ENCODE measurements around the gene TBC1D22B.

Gene TBC1D22B

DNA sequence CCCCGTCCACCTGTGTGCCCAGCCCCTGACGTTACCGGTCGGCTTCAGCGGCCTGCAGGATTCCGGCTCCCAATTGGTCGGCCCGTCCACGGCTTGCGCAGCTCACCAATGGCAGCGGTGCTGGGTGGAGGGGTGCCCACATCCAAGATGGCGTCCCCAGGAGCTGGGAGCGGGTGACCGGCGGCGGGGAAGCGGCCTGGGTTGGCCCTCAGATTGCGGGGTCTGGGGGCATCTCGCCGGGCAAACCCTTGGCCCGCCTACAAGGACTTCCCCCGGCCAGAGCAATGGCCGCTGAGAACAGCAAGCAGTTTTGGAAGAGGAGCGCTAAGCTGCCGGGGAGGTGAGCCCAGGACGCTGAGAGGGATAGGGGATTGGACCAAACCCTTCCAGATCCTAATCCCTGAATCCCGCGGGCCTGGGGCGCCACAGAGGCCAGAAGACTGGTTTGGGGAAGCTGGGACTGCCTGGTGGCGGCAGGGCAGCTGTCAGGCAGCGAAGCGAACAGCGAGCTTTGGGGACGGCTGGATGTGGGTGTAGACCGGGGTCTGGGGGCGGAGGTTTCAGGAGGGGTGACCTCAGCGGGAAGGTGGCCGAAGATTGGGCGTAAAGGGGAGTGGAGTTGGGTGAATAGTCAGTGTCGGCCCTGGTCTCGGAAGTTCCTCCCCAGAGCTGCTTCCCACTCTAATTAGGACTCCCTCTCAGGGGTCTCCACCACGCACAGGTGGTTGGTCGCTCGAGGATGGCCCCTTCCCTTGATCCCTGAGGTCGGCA, at the start of gene TBC1D22B, which contains the start of gene TMEM217:
Gene TBC1D22B (plus strand): TSS at position 139 of the 771 bp plus-strand sequence. CDS start 146 bp downstream, at position 285.
Gene TMEM217 (minus strand): TSS at position 511 of the 771 bp plus-strand sequence. CDS start 39,114 bp downstream, outside the sequence.
- DNase-seq (ENCODE audit: extremely low read depth, low read depth): peak; percentile 81
- TF ChIP-seq CTCF (IDR thresholded peaks at IDR 0.05; ENCODE audit: low read depth, low read length): no peak

DNA sequence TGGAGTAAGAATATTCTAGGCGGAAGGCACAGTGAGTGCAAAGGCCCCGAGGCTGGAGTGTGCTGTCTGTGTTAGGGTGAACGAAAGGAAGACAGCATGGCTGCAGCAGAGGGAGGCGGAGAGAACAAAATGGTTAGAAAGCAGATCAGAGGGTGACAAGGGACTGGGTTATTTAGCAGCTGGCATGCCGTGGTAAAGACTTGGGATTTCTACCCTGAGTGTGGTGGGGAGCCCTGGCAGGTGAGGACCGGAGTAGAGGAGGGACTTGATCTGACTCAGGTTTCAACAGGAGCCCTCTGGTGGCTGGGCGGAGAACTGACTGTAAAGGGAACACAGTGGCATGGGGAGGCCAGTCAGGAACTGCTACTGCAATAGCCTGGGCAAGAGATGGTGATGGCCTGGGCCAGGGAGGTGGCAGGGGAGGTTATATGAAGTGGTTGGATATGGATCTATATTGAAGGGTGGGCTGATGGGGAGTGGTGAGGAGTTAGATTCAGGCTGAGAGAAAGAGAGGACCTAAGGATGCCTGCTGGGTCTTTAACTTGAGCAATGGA, 49.6 kb upstream of the TBC1D22B start:
- peak; percentile 80 for TF ChIP-seq CTCF (IDR thresholded peaks at IDR 0.05; ENCODE audit: low read depth, low read length)

DNA sequence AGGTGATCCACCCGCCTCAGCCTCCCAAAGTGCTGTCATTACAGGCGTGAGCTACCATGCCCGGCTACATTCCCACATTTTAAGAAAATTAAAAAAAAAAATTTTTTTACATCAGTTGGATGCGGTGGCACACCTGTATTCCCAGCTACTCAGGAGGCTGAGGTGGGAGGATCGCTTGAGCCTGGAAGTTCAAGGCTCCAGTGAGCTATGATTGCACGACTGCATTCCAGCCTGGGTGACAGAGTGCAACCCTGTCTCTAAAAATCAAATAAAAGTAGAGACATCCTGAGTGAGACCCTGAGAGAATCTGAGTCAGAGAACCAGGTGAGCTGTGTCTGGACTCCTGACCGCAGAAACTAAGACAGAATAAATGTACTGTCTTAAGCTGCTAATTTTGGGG, 48.8 kb upstream of the TBC1D22B start:
- TF ChIP-seq CTCF (IDR thresholded peaks at IDR 0.05; ENCODE audit: low read depth, low read length): no peak
- DNase-seq (ENCODE audit: extremely low read depth, low read depth): no peak

More for the DNA sequence above, 49.6 kb upstream of the TBC1D22B start:
- DNase-seq (ENCODE audit: extremely low read depth, low read depth): no peak

GRCh38 chr6:37209461-37210205, 47.9 kb upstream of the TBC1D22B start:
- DNase-seq (ENCODE audit: extremely low read depth, low read depth): no peak
- TF ChIP-seq CTCF (IDR thresholded peaks at IDR 0.05; ENCODE audit: low read depth, low read length): no peak

DNA sequence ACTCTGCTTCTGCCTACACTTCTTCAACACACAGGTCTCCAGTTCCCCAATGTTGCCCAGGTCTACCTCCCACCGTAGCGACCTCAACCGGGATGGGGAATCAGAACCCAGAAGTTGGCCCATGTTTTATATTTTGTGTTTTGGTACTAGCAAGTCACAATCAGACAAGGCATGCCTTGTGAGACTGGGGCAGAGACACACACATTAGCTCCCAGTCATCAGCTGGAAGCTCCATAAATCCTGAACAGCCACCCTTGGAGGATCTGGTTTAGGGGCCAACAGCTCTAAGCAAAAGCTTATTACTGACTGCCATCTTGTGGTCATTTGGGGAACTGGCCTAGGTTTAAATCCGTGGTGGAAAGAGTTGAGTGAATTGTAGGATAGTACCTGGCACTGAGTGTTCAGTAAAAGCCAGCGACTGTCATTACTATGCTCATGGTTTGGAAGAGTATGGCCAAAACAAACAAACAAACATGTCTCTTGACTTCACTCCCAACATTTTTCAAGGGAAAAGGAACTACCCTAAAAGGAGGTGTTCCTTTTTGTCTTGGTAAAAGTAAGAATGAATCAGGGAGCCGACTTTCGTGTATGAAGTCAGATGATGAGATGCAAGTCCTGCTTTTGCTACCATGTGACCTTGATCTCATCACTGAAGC, 47.1 kb upstream of the TBC1D22B start:
- TF ChIP-seq CTCF (IDR thresholded peaks at IDR 0.05; ENCODE audit: low read depth, low read length): peak; percentile 91
- DNase-seq (ENCODE audit: extremely low read depth, low read depth): peak; percentile 52

DNA sequence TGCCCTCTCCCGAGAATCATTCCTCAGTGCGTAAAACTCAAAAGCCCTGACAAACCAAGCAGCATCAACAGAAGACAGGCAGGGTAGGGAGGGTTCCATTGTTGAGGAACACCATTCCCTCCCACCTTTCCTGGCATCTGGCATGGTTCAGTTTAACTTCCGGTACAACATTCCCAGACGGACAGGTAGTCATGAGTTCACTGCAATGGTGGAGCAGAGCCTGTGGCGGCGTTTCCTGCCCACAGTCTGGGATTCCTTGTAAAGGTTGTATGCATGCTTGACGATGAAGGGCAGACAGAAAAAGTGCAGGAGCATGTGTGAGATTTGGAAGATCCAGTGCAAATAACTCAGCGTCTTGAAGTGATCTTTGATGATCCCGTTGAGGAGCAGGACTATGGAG, 45.3 kb upstream of the TBC1D22B start:
- no peak for TF ChIP-seq CTCF (IDR thresholded peaks at IDR 0.05; ENCODE audit: low read depth, low read length)
- no peak for DNase-seq (ENCODE audit: extremely low read depth, low read depth)

Data from AG09319 (cell line).